Keratinocyte (primary cell): Measurements from ENCODE around the gene NFYB. TPM values are rescaled to one million over a fixed set of nuclear protein-coding genes. Genes with fewer than 3 reads are reported as not detected.

Experiments
- DNase-seq: peaks from one replicate; pipeline ENCODE4 v3.0.0-alpha.2; 2011; ENCODE audit warnings: low read depth, missing footprints, low spot score
- FAIRE-seq: peaks from 2 replicates; lab custom pipeline; 2011; peaks lifted over from hg19 to GRCh38; lab: Jason Lieb, UNC
- H2AFZ ChIP-seq: 2 replicates; pipeline ENCODE4 v1.6.0; 2012; ENCODE audit warnings: low read length, control low read depth, inconsistent platforms; ENCODE audit not compliant: control insufficient read depth
- H3K27ac ChIP-seq: 2 replicates; pipeline ENCODE4 v1.5.1; 2011; ENCODE audit warnings: low read length; ENCODE audit not compliant: control insufficient read depth, insufficient read depth
- H3K27me3 ChIP-seq: 3 replicates; pipeline ENCODE4 v1.6.0; 2011; ENCODE audit warnings: low read length; ENCODE audit not compliant: control insufficient read depth, insufficient read depth; ENCODE audit errors: extremely low read depth
- H3K36me3 ChIP-seq, 2 experiments: 2 replicates in 1 of 2; 3 replicates in 1 of 2; pipeline ENCODE4 v1.5.1; 2011; ENCODE audit warnings: low read length in 2 of 2, mild to moderate bottlenecking in 1 of 2; ENCODE audit not compliant: control insufficient read depth in 2 of 2, insufficient read depth in 2 of 2; ENCODE audit errors: extremely low read depth in 1 of 2
- H3K4me1 ChIP-seq: 3 replicates; pipeline ENCODE4 v1.5.1; 2011; ENCODE audit warnings: low read length; ENCODE audit not compliant: control insufficient read depth, insufficient read depth; ENCODE audit errors: extremely low read depth
- H3K4me2 ChIP-seq: 3 replicates; pipeline ENCODE4 v1.6.0; 2011; ENCODE audit warnings: low read depth, low read length; ENCODE audit not compliant: control insufficient read depth, insufficient read depth; ENCODE audit errors: extremely low read depth
- H3K4me3 ChIP-seq, 3 experiments: fragments of 200-600 bp in 1 of 3; sonication (generic) in 1 of 3; 2 replicates in 2 of 3; 3 replicates in 1 of 3; pipeline ENCODE4 v1.5.1; 2011 to 2016; ENCODE audit warnings: low read length in 3 of 3, mild to moderate bottlenecking in 3 of 3, control low read depth in 2 of 3, inconsistent platforms in 1 of 3, low read depth in 1 of 3, mixed read lengths in 1 of 3, mixed run types in 1 of 3, moderate library complexity in 1 of 3; ENCODE audit not compliant: control insufficient read depth in 2 of 3, insufficient read depth in 2 of 3; ENCODE audit errors: extremely low read depth in 1 of 3
- H3K79me2 ChIP-seq: 2 replicates; pipeline ENCODE4 v1.6.0; 2012; ENCODE audit warnings: low read length; ENCODE audit not compliant: control insufficient read depth, insufficient read depth
- H3K9ac ChIP-seq: 3 replicates; pipeline ENCODE4 v1.6.0; 2011; ENCODE audit warnings: low read length; ENCODE audit not compliant: control insufficient read depth, insufficient read depth; ENCODE audit errors: extremely low read depth
- H3K9me1 ChIP-seq: 3 replicates; pipeline ENCODE4 v1.6.0; 2011; ENCODE audit warnings: low read length; ENCODE audit not compliant: control insufficient read depth, insufficient read depth; ENCODE audit errors: extremely low read depth
- H3K9me3 ChIP-seq: 2 replicates; pipeline ENCODE4 v1.5.1; 2012; ENCODE audit warnings: low read depth, low read length; ENCODE audit not compliant: control insufficient read depth
- H4K20me1 ChIP-seq: 3 replicates; pipeline ENCODE4 v1.6.0; 2011; ENCODE audit warnings: low read length; ENCODE audit not compliant: control insufficient read depth, insufficient read depth; ENCODE audit errors: extremely low read depth
- EZH2 ChIP-seq: IDR thresholded peaks from one replicate; pipeline ENCODE4 v1.6.1; 2012; ENCODE audit warnings: inconsistent platforms, mild to moderate bottlenecking, low read length, moderate library complexity
- dilution Hi-C: fragments of 300-500 bp; cut with MboI; formaldehyde crosslinking; loops from one replicate; pipeline ENCODE4 v1.7.0; 2020; ENCODE audit warnings: low sequenced_read_pairs; ENCODE audit not compliant: extremely low pct_ligation_motif_present
- polyA plus RNA-seq, 5 experiments: library from polyadenylated mRNA; depleted of rRNA in 3 of 5; stranded (reverse) in 3 of 5; stranded (forward) in 1 of 5; unstranded in 1 of 5; fragments of >200 nt; gene quantifications; 1 replicate in 1 of 5; 2 replicates in 3 of 5; 3 replicates in 1 of 5; pipeline versions ENCODE4 v1.2.1 to v1.2.3, GENCODE V29; 2011 to 2012; ENCODE audit warnings: missing spikeins in 2 of 5, low read depth in 1 of 5, low replicate concordance in 1 of 5
- small RNA-seq, 3 experiments: library from RNA; depleted of rRNA; stranded (forward); fragments of <200 nt; gene quantifications; one replicate each; pipeline ENCODE3, GENCODE V24; 2012; ENCODE audit warnings: low read depth in 3 of 3, low replicate concordance in 1 of 3; ENCODE audit not compliant: insufficient read length in 3 of 3
- TF ChIP-seq, protein P1 (sequence below), 3 experiments: IDR thresholded peaks in 1 of 3; conservative IDR thresholded peaks in 1 of 3; optimal IDR thresholded peaks in 1 of 3; 2 replicates in 2 of 3; 3 replicates in 1 of 3; pipeline versions ENCODE3 to v1.5.1; 2011; ENCODE audit warnings: low read length in 3 of 3, mild to moderate bottlenecking in 3 of 3, moderate library complexity in 2 of 3, control low read depth in 1 of 3, inconsistent platforms in 1 of 3; ENCODE audit not compliant: insufficient read depth in 2 of 3; ENCODE audit errors: extremely low read depth in 1 of 3

Gene NFYB
- polyA plus RNA-seq, 1 donor (not counting 4 experiments of a cell fraction or from before 2014, with no cell fraction given): 22.8 TPM

DNA sequence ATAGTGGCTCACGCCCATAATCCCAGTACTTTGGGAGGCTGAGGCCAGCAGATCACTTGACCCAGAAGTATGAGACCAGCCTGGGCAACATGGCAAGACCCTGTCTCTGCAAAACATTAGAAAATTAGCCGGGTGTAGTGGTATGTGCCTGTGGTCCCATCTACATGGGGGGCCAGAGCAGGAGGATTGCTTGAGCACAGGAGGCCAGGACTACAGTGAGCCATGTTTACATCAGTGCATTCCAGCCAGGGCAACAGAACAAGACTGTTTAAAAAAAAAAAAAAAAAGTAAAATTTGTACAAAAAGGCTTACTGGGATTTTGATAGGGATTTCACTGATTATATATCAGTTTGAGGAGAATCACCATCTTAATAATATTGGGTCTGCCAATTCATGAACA is 65.9 kb downstream of the NFYB start:
- no peak for DNase-seq
- FAIRE-seq: no peak

More for the DNA sequence above, 65.9 kb downstream of the NFYB start:
- no peak overlapping the region for H3K4me2 ChIP-seq
- H4K20me1 ChIP-seq: no peaks in the 10 kb centered on the region
- H3K4me3 ChIP-seq: no peak overlapping the region
- no peaks in the 10 kb centered on the region for H3K27me3 ChIP-seq
- no peak for TF ChIP-seq EZH2
- TF ChIP-seq, protein P1, sequence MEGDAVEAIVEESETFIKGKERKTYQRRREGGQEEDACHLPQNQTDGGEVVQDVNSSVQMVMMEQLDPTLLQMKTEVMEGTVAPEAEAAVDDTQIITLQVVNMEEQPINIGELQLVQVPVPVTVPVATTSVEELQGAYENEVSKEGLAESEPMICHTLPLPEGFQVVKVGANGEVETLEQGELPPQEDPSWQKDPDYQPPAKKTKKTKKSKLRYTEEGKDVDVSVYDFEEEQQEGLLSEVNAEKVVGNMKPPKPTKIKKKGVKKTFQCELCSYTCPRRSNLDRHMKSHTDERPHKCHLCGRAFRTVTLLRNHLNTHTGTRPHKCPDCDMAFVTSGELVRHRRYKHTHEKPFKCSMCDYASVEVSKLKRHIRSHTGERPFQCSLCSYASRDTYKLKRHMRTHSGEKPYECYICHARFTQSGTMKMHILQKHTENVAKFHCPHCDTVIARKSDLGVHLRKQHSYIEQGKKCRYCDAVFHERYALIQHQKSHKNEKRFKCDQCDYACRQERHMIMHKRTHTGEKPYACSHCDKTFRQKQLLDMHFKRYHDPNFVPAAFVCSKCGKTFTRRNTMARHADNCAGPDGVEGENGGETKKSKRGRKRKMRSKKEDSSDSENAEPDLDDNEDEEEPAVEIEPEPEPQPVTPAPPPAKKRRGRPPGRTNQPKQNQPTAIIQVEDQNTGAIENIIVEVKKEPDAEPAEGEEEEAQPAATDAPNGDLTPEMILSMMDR (optimal IDR thresholded peaks at IDR 0.05 in 1 of 3, IDR thresholded peaks at IDR 0.05 in 1 of 3, conservative IDR thresholded peaks at IDR 0.05 in 1 of 3; ENCODE audit: extremely low read depth in 1 of 3, insufficient read depth in 2 of 3, low read length in 3 of 3): no peak
- H3K27ac ChIP-seq: no peak overlapping the region
- dilution Hi-C loops: no loop called here
- no peaks in the 10 kb centered on the region for H3K4me1 ChIP-seq
- no peaks in the 10 kb centered on the region for H3K9me1 ChIP-seq
- no peaks in the 10 kb centered on the region for H3K9me3 ChIP-seq
- H3K79me2 ChIP-seq: no peaks in the 10 kb centered on the region
- H2AFZ ChIP-seq: no peak overlapping the region
- H3K9ac ChIP-seq: no peak overlapping the region
- H3K36me3 ChIP-seq: no peaks in the 10 kb centered on the region

Small RNAs within 50 kb of the gene (small RNA-seq; reads per million reads assigned to genes)
- gene RNA5SP370: 0 reads per million in 3 experiments

Other genes with a start within 250 kb of the NFYB start
- gene HSP90B1, start 207.8 kb downstream of the NFYB start, polyA plus RNA-seq: 447 to 954 TPM (median 865 TPM) in 3 replicates
- 20.8 to 35.6 TPM (median 27.1 TPM) in 3 replicates for gene TDG, start 172.3 kb downstream of the NFYB start, polyA plus RNA-seq
- gene GLT8D2, start 88.0 kb downstream of the NFYB start, polyA plus RNA-seq: 1.1 to 1.4 TPM (median 1.2 TPM) in 3 replicates
- 5.3 to 8.4 TPM (median 8.3 TPM) in 3 replicates for gene HCFC2, start 73.7 kb downstream of the NFYB start, polyA plus RNA-seq
- 41.5 to 88.9 TPM (median 65.6 TPM) in 3 replicates for gene TXNRD1, start 77.6 kb upstream of the NFYB start, polyA plus RNA-seq
- gene EID3, start 165.5 kb upstream of the NFYB start, polyA plus RNA-seq: 0.75 to 1.8 TPM (median 1.2 TPM) in 3 replicates